Ovary (tissue), 9 donors: Measurements from ENCODE around the gene NHLRC4. TPM values are rescaled to one million over a fixed set of nuclear protein-coding genes. Genes with fewer than 3 reads are reported as not detected.

Experiments
- DNase-seq, 5 donors: peaks; one replicate each; pipeline ENCODE4 v3.0.0-alpha.2; 2019 to 2020
- H3K27ac ChIP-seq, 2 donors: fragments of 200-600 bp; one replicate each; pipeline versions ENCODE4 v1.5.1 to v1.8.0; 2019 to 2022
- H3K27me3 ChIP-seq: fragments of 200-600 bp; one replicate; pipeline ENCODE4 v1.8.0; 2022
- H3K36me3 ChIP-seq: fragments of 200-600 bp; sonication (generic); one replicate; pipeline ENCODE4 v1.5.1; 2019
- H3K4me1 ChIP-seq: one replicate; pipeline ENCODE4 v1.8.1; 2013; ENCODE audit warnings: mild to moderate bottlenecking, moderate library complexity; ENCODE audit not compliant: insufficient read depth
- H3K4me3 ChIP-seq: fragments of 200-600 bp; sonication (generic); one replicate; pipeline ENCODE4 v1.5.1; 2017
- H3K9me3 ChIP-seq, 2 donors: fragments of 200-600 bp in 1 of 2; sonication (generic) in 1 of 2; one replicate each; pipeline versions ENCODE4 v1.5.1 to v1.8.1; 2013 to 2019; ENCODE audit warnings: mild to moderate bottlenecking in 1 of 2, moderate library complexity in 1 of 2
- EP300 ChIP-seq: sonication (generic); formaldehyde crosslinking; IDR thresholded peaks from one replicate; pipeline ENCODE4 v1.6.1; 2017; ENCODE audit warnings: antibody characterized with exemption
- POLR2A ChIP-seq: fragments of 450-650 bp; IDR thresholded peaks from one replicate; pipeline ENCODE4 v1.6.1; 2017; ENCODE audit warnings: antibody characterized with exemption, mild to moderate bottlenecking, moderate library complexity
- WGBS, 3 donors: extraction: QIAGEN DNeasy Blood & Tissue Kit in 1 of 3; methylation state at CpG; one replicate each; pipeline versions ENCODE4 v1.1.5 to v1.1.7; 2013 to 2017; 5-methylcytosine and 5-hydroxymethylcytosine counted together
- intact Hi-C, 4 donors: fragments of 100-400 bp; cut with DNase I; formaldehyde crosslinking; loops; one replicate each; pipeline versions ENCODE4 v1.11.0 to v1.15.1; 2022 to 2023
- polyA plus RNA-seq, 2 donors: library from polyadenylated mRNA; stranded (reverse); fragments of 200-250 nt in 1 of 2; fragments of 350-450 nt in 1 of 2; fragmentation: Illumina TruSeq in 1 of 2; extraction: RNeasy Lipid Tissue Mini Kit (QIAGEN cat#74804) in 1 of 2; gene quantifications; one replicate each; pipeline ENCODE4 v1.2.3, GENCODE V29; 2013 to 2014
- total RNA-seq, 7 donors: library from RNA; depleted of rRNA in 2 of 7; stranded (reverse); fragments of >200 nt in 2 of 7; fragmentation: NEBNext Ultra II Directional in 3 of 7; extraction: Animal tissue kit (Norgen Biotek cat#: 25700) in 3 of 7; gene quantifications; one replicate each; pipeline versions ENCODE4 v1.1.0 to v1.2.4, GENCODE V29; 2016 to 2023
- TF ChIP-seq, protein P1 (sequence below), 3 donors: fragments of 450-650 bp in 2 of 3; fragments of 200-600 bp in 1 of 3; IDR thresholded peaks; one replicate each; pipeline versions ENCODE4 v1.5.1 to v1.8.0; 2016 to 2022; ENCODE audit warnings: antibody characterized with exemption in 3 of 3, mild to moderate bottlenecking in 1 of 3
- donor health status: DM: no; HTN: no; CAD: no; lungs with moderate emphysema.
- donor health status: DM: no; HTN: no; CAD: no.
- donor health status: Bipolar disorder and iron deficiency.
- donor health status: DM: yes; HTN: yes; CAD: no.
- donor health status: DM: no; HTN: no; CAD: no.
- donor health status: DM: yes; HTN: yes; CAD: no.

Gene NHLRC4
- total and polyA plus RNA-seq, 9 donors = 0.53 to 15.4 (median 5.0) TPM

DNA sequence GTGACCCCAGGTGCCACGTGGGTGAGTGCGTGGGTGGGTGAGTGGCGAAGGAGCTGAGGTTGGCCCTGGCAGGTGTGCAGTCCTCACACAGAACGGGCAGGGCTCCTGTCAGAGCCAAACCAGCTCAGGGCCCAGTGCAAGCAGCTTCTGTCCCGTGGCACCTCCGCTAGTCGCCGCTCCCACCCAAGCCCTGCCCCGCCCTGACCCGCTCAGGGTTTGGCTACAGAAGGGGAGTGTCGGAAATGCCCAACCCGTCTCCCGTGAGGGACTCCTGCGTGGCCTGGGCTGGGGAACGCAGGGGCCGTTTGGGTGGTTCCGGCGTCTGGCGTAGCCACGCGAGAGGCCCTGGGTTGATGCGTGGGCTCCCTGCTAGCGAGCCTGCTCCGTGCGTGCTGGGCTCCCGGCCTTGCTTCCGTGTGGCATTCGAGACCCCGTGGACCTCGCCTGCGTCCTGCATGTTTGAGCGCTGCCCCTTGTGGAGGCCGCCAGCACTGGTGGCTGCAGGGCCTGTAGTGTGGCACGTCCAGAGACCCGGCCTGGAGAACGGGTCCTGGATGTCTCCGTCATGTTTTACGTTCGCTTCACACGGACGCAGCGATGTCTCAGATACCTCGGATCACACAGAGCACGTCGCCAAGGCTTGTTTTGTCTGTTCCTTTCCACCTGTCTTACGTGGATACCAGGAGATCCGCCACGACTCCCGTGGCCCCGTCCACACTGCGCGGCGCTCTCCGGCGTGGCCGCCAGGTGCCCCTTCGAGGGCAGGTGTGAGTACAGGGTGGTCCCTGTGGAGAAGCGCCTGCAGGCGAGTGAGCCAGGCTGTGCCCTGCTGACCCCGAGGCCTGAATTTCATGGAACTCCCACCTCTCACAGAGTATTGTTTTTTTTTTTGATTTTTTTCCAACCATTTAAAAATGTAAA, 29.1 kb upstream of the NHLRC4 start:
- no peak for DNase-seq
- WGBS, 3 donors = 92 to 94% (median 92%) methylated on average over 57 to 60 of the region's 60 CpGs
- H3K27me3 ChIP-seq = no peaks in the 10 kb centered on the region
- no peak overlapping the region for H3K27ac ChIP-seq
- intact Hi-C loops = no loop called here
- no peak overlapping the region for H3K4me3 ChIP-seq
- no peaks in the 10 kb centered on the region for H3K9me3 ChIP-seq
- no peaks in the 10 kb centered on the region for H3K36me3 ChIP-seq
- TF ChIP-seq, protein P1, sequence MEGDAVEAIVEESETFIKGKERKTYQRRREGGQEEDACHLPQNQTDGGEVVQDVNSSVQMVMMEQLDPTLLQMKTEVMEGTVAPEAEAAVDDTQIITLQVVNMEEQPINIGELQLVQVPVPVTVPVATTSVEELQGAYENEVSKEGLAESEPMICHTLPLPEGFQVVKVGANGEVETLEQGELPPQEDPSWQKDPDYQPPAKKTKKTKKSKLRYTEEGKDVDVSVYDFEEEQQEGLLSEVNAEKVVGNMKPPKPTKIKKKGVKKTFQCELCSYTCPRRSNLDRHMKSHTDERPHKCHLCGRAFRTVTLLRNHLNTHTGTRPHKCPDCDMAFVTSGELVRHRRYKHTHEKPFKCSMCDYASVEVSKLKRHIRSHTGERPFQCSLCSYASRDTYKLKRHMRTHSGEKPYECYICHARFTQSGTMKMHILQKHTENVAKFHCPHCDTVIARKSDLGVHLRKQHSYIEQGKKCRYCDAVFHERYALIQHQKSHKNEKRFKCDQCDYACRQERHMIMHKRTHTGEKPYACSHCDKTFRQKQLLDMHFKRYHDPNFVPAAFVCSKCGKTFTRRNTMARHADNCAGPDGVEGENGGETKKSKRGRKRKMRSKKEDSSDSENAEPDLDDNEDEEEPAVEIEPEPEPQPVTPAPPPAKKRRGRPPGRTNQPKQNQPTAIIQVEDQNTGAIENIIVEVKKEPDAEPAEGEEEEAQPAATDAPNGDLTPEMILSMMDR (IDR thresholded peaks at IDR 0.05) = no peak
- TF ChIP-seq EP300 (no peak), POLR2A (no peak)
- H3K4me1 ChIP-seq = peaks cover 7% of the 10 kb centered on the region

DNA sequence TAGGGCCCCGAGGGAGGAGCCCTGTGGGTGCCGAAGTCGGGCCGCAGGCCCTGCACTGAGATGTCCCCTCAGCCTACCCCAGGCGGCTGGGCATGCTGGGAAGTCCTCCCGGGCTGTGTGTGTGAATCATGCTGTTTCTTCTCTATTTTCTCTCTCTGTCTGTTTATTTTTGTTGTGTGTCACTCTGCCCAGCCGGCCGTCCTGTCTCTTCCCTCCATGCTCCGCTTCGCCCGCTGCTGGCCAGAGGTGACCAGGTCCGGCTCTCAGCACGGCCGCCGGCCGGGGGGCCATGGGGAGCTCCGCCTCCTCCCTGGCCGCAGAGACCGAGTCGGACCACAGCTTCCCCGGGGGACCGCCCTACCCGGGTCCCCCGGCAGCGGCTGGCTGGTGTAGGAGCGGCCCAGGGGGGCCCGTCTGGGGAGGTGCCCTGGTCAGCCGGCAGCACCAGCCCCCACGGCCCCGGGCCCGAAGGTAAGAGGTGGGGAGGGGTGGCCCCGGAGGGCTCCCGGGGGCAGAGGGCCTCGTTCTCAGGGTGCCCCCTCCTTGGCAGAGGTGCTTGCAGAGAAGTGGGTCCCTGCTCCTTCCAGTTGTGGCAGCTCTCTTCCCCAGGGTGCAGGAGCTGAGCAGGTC, 26.8 kb upstream of the NHLRC4 start:
- H3K36me3 ChIP-seq = no peaks in the 10 kb centered on the region
- no peak for DNase-seq
- H3K4me1 ChIP-seq = no peaks in the 10 kb centered on the region
- WGBS, 3 donors = 81 to 85% (median 83%) methylated on average over 30 to 34 of the region's 34 CpGs
- no peak overlapping the region for H3K4me3 ChIP-seq
- TF ChIP-seq, protein P1 (IDR thresholded peaks at IDR 0.05) = no peak
- TF ChIP-seq EP300 (no peak), POLR2A (no peak)
- intact Hi-C loops = loop anchor here in 2 of 4 donors (10.0 kb wide), 1 partner anchor 125 kb away; the partner anchor contains the start of gene RHOT2 (in 2 of the 2)
- H3K27me3 ChIP-seq = no peaks in the 10 kb centered on the region
- H3K9me3 ChIP-seq = no peaks in the 10 kb centered on the region
- H3K27ac ChIP-seq = no peak overlapping the region

DNA sequence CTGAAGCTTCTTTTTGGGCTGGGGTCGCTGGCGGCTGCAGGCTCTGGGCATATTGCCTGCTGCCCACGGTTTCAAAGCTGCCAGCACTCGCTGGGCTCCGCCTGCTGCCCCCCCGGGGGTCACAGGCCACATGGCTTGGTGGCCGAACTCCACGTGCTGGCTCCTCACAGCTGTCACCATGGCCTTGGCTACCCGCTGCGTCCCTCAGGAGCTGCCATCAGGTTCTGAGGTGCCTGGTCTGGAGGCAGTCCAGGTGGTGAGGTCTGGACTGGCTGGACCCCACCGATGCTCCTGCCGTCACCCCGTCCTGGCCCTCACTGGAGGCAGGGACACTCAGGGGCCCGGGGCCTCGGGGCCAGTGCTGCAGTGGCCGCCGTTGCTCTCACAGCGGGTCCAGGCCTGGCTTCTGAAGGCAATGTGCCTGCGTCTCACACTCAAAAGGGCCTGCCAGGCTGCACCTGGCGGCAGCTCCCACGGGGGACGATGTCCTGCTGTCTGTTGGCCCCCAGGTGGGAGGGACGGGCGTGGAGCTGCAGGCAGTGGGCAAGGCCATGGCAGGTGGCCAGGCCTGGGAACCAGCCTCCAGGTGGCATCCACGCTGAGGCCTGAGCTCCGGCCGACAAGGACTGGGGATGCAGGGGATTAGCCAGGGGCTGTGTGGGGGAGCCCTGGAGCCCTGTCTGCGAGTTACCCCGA, 26.0 kb upstream of the NHLRC4 start:
- no peak overlapping the region for H3K27ac ChIP-seq
- H3K4me3 ChIP-seq = no peak overlapping the region
- no peaks in the 10 kb centered on the region for H3K9me3 ChIP-seq
- no peaks in the 10 kb centered on the region for H3K4me1 ChIP-seq
- intact Hi-C loops = loop anchor here in 2 of 4 donors (10.0 kb wide), 1 partner anchor 124 kb away; the partner anchor contains the start of gene RHOT2 (in 2 of the 2)
- H3K36me3 ChIP-seq = no peaks in the 10 kb centered on the region
- H3K27me3 ChIP-seq = no peaks in the 10 kb centered on the region
- WGBS, 3 donors = 76 to 86% (median 82%) methylated on average over 24 to 29 of the region's 29 CpGs
- TF ChIP-seq EP300 (no peak), POLR2A (no peak)
- TF ChIP-seq, protein P1 (IDR thresholded peaks at IDR 0.05) = no peak
- no peak for DNase-seq
